ENCODE data around the gene PTPRF.

The PTPRF gene

GRCh38 chr1:43554444-43554992, 23.8 kb downstream of the PTPRF start:
- H3K27me3 ChIP-seq (ENCODE audit: insufficient read depth, low read length): no peaks in the 10 kb centered on the region
- H2AFZ ChIP-seq (ENCODE audit: low read depth, low read length): no peak overlapping the region
- H3K36me3 ChIP-seq (ENCODE audit: insufficient read depth, low read length): peaks cover 39% of the 10 kb centered on the region
- peaks cover 16% of the 10 kb centered on the region for H3K4me1 ChIP-seq (ENCODE audit: insufficient read depth, low read length)
- no peaks in the 10 kb centered on the region for H3K9me3 ChIP-seq (ENCODE audit: low read length)
- no peak overlapping the region for H3K4me3 ChIP-seq (ENCODE audit: low read length)

DNA sequence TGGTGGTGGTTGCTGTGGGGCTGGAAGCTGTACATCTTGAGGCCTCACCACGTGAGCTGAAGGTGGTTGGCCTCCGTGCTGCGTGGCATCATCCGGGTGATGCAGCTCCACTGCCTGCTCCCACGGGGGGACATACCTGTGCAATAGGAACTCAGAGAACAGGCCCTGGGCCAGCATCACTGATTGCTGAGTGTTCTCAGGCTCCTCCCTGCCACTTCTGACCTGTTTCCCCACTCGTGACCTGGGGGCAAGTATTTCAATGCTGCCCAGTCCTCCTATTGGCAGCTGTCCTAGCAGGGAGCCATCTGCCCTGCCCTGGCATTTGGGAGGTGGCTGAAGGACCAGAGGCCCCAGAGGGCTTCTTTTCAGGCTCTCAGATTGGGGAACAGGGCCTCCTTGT, 26.1 kb downstream of the PTPRF start:
- Histone ChIP-seq H3K27me3 (ENCODE audit: insufficient read depth, low read length) (no peaks in the 10 kb centered on the region), H3K36me3 (ENCODE audit: insufficient read depth, low read length) (peaks cover 39% of the 10 kb centered on the region), H2AFZ (ENCODE audit: low read depth, low read length) (no peak overlapping the region), H3K4me3 (ENCODE audit: low read length) (no peak overlapping the region), H3K4me1 (ENCODE audit: insufficient read depth, low read length) (peaks cover 16% of the 10 kb centered on the region), H3K9me3 (ENCODE audit: low read length) (no peaks in the 10 kb centered on the region)

- Histone ChIP-seq H3K4me3 (ENCODE audit: low read length) (no peak overlapping the region), H3K4me1 (ENCODE audit: insufficient read depth, low read length) (peaks cover 16% of the 10 kb centered on the region), H3K27me3 (ENCODE audit: insufficient read depth, low read length) (no peaks in the 10 kb centered on the region), H3K36me3 (ENCODE audit: insufficient read depth, low read length) (peaks cover 33% of the 10 kb centered on the region), H3K9me3 (ENCODE audit: low read length) (no peaks in the 10 kb centered on the region), H2AFZ (ENCODE audit: low read depth, low read length) (no peak overlapping the region)
These were observed 27.1 kb downstream of the PTPRF start for GRCh38 chr1:43557744-43558245.

DNA sequence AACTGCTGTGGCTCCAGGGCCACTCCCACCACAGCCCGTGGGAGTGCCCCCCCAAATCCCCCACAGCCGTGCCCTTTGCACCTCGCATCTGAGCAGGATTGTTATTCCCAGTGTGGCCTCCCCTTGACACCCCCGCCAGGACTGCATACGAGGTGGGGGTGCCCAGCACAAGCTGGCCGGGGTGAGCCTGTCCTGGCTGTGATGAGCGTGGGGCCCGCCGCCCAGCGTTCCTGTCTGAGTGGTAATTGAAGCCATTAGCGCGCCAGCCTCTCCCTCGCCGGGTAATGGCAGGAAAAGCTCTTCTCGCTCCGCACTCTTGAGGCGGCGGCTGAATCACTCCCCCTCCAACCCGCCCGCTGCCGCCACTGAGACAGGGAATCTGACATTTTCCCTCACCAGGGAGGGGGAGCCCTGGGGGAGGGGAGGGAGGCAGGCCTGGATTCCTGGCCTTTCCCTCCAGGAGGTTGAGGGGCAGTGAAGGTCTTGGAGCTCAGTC, 27.7 kb downstream of the PTPRF start:
- no peaks in the 10 kb centered on the region for H3K9me3 ChIP-seq (ENCODE audit: low read length)
- peaks cover 16% of the 10 kb centered on the region for H3K4me1 ChIP-seq (ENCODE audit: insufficient read depth, low read length)
- H3K36me3 ChIP-seq (ENCODE audit: insufficient read depth, low read length): peaks cover 29% of the 10 kb centered on the region
- no peak overlapping the region for H3K4me3 ChIP-seq (ENCODE audit: low read length)
- H3K27me3 ChIP-seq (ENCODE audit: insufficient read depth, low read length): no peaks in the 10 kb centered on the region
- H2AFZ ChIP-seq (ENCODE audit: low read depth, low read length): no peak overlapping the region

DNA sequence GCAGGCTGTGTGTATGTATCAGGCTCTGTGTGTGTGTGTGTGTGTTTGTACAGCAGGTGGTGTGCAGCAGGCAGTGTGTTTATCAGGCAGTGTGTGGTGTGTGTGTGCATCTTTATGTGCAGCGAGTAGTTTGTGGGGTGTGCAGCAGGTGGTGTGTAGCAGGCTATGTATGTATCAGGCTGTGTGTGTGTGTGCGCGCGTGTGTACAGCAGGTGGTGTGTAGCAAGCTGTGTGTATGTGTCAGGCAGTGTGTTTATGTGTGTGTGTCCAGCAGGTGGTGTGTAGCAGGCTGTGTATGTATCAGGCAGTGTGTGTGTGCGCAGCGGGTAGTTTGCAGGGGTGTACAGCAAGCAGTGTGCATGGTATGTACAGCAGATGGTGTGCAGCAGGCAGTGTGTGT, 29.0 kb downstream of the PTPRF start:
- Histone ChIP-seq H2AFZ (ENCODE audit: low read depth, low read length) (no peak overlapping the region), H3K36me3 (ENCODE audit: insufficient read depth, low read length) (peaks cover 19% of the 10 kb centered on the region), H3K27me3 (ENCODE audit: insufficient read depth, low read length) (no peaks in the 10 kb centered on the region), H3K4me1 (ENCODE audit: insufficient read depth, low read length) (peaks cover 16% of the 10 kb centered on the region), H3K9me3 (ENCODE audit: low read length) (no peaks in the 10 kb centered on the region), H3K4me3 (ENCODE audit: low read length) (no peak overlapping the region)

- Histone ChIP-seq H3K27me3 (ENCODE audit: insufficient read depth, low read length) (no peaks in the 10 kb centered on the region), H3K9me3 (ENCODE audit: low read length) (no peaks in the 10 kb centered on the region), H2AFZ (ENCODE audit: low read depth, low read length) (no peak overlapping the region), H3K36me3 (ENCODE audit: insufficient read depth, low read length) (peaks cover 21% of the 10 kb centered on the region), H3K4me3 (ENCODE audit: low read length) (no peak overlapping the region), H3K4me1 (ENCODE audit: insufficient read depth, low read length) (peaks cover 21% of the 10 kb centered on the region)
These were observed 29.6 kb downstream of the PTPRF start for GRCh38 chr1:43560286-43560685.

- Histone ChIP-seq H3K36me3 (ENCODE audit: insufficient read depth, low read length) (peaks cover 9% of the 10 kb centered on the region), H3K9me3 (ENCODE audit: low read length) (no peaks in the 10 kb centered on the region), H2AFZ (ENCODE audit: low read depth, low read length) (no peak overlapping the region), H3K4me3 (ENCODE audit: low read length) (no peak overlapping the region), H3K27me3 (ENCODE audit: insufficient read depth, low read length) (no peaks in the 10 kb centered on the region), H3K4me1 (ENCODE audit: insufficient read depth, low read length) (peaks cover 17% of the 10 kb centered on the region)
These were observed 33.3 kb downstream of the PTPRF start for GRCh38 chr1:43563876-43564539.

- Histone ChIP-seq H3K4me1 (ENCODE audit: insufficient read depth, low read length) (peaks cover 15% of the 10 kb centered on the region), H2AFZ (ENCODE audit: low read depth, low read length) (no peak overlapping the region), H3K4me3 (ENCODE audit: low read length) (no peak overlapping the region), H3K27me3 (ENCODE audit: insufficient read depth, low read length) (no peaks in the 10 kb centered on the region), H3K36me3 (ENCODE audit: insufficient read depth, low read length) (peaks cover 10% of the 10 kb centered on the region), H3K9me3 (ENCODE audit: low read length) (no peaks in the 10 kb centered on the region)
These were observed 34.1 kb downstream of the PTPRF start for GRCh38 chr1:43564551-43565348.

DNA sequence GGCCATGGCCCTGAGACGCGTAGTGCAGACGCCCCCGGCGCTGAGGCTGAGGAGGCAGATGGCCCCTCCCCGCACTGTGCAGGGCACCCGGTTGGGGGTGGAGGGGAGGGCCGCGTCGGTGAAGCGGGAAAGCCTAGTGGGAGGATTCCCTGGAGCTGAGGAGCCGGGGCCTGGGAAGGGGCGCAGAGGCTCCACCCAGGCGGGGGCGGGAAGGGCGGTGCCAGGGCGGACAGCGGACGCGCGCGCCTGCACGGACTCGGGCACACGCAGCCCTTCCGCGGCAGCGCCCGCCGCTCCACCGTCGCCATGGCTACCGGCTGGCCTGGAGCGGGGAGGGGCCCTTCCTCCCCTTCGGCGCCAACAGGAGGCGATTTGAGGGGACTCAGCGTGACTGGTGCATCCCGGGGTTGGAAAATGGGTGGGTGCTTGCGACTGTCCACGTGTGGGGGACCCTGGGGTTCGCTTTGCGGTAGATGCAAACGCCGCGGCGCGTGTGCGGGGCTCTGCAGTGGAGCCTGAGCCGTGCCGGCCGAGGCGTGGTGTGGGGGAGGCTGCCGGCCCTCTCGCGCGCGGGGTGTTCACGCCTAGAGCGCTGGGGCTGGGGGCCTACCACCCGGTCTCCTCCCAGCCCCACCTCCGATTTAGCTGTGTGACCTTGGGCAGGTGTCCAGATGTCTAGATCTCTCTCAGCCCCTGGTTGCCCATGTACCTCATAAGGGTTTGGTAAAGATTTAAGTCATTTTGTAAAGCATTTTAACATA, 35.1 kb downstream of the PTPRF start:
- Histone ChIP-seq H3K4me1 (ENCODE audit: insufficient read depth, low read length) (peaks cover 15% of the 10 kb centered on the region), H2AFZ (ENCODE audit: low read depth, low read length) (no peak overlapping the region)

DNA sequence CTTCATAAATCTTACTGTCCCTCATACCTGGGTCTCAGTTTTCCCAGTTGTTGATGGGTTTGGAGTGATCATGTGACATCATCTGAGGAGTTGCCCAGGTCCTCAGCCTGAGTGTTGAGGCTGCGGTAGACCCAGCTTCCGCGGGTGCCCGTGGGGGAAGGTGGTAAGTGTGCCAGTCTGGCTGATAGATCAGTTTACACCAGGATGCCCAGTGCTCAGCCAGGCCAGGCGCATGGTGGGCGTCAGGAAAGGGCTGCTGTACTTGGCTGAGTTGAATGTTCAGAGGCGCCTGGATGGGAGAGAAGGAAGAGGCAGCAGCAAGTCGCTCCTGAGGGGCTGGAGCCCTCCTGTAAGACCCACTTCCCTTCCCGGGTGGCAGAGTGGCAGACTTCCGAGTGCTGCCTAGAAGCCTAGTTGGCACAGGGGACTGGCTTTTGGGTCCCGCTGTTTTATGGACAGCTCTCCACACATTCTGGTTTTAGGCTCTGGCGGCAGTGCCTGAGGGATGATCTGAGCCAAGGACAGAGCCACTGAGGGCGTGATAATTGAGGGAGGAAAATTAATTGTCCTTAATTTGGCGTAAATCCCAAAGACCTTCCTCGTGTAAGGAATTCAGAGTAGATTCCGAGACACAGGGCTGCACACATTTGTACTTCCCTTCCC, 35.8 kb downstream of the PTPRF start:
- Histone ChIP-seq H3K36me3 (ENCODE audit: insufficient read depth, low read length) (peaks cover 26% of the 10 kb centered on the region), H3K27me3 (ENCODE audit: insufficient read depth, low read length) (no peaks in the 10 kb centered on the region), H3K4me3 (ENCODE audit: low read length) (no peak overlapping the region), H2AFZ (ENCODE audit: low read depth, low read length) (no peak overlapping the region), H3K9me3 (ENCODE audit: low read length) (no peaks in the 10 kb centered on the region), H3K4me1 (ENCODE audit: insufficient read depth, low read length) (peaks cover 15% of the 10 kb centered on the region)

More for the DNA sequence above, 35.1 kb downstream of the PTPRF start:
- Histone ChIP-seq H3K9me3 (ENCODE audit: low read length) (no peaks in the 10 kb centered on the region), H3K36me3 (ENCODE audit: insufficient read depth, low read length) (peaks cover 19% of the 10 kb centered on the region), H3K4me3 (ENCODE audit: low read length) (no peak overlapping the region), H3K27me3 (ENCODE audit: insufficient read depth, low read length) (no peaks in the 10 kb centered on the region)

GRCh38 chr1:43569175-43569574, 38.5 kb downstream of the PTPRF start:
- no peaks in the 10 kb centered on the region for H3K9me3 ChIP-seq (ENCODE audit: low read length)
- H3K4me3 ChIP-seq (ENCODE audit: low read length): no peak overlapping the region
- peaks cover 34% of the 10 kb centered on the region for H3K36me3 ChIP-seq (ENCODE audit: insufficient read depth, low read length)
- H2AFZ ChIP-seq (ENCODE audit: low read depth, low read length): no peak overlapping the region
- no peaks in the 10 kb centered on the region for H3K27me3 ChIP-seq (ENCODE audit: insufficient read depth, low read length)
- peaks cover 32% of the 10 kb centered on the region for H3K4me1 ChIP-seq (ENCODE audit: insufficient read depth, low read length)

GRCh38 chr1:43570277-43570676, 39.6 kb downstream of the PTPRF start:
- peaks cover 27% of the 10 kb centered on the region for H3K4me1 ChIP-seq (ENCODE audit: insufficient read depth, low read length)
- no peak overlapping the region for H2AFZ ChIP-seq (ENCODE audit: low read depth, low read length)
- H3K9me3 ChIP-seq (ENCODE audit: low read length): no peaks in the 10 kb centered on the region
- no peak overlapping the region for H3K4me3 ChIP-seq (ENCODE audit: low read length)
- H3K27me3 ChIP-seq (ENCODE audit: insufficient read depth, low read length): no peaks in the 10 kb centered on the region
- peaks cover 30% of the 10 kb centered on the region for H3K36me3 ChIP-seq (ENCODE audit: insufficient read depth, low read length)

All from neuron (in vitro differentiated cells).